LHCN-M2 (cell line): Measurements from ENCODE around the gene C10orf53. TPM values are rescaled to one million over a fixed set of nuclear protein-coding genes. Genes with fewer than 3 reads are reported as not detected.
"Not testable (repeated sequence)": the region's sequence is repeated elsewhere in the genome, so short reads cannot be mapped to it uniquely, and the experiment has no call there.

Experiments used
- DNase-seq: peaks from one replicate; pipeline ENCODE4 v3.0.0-alpha.2; 2012; ENCODE audit warnings: low read depth
- total RNA-seq: library from RNA; depleted of rRNA; stranded (reverse); fragments of >200 nt; gene quantifications from 2 replicates; pipeline ENCODE4 v1.2.3, GENCODE V29; 2014

Gene C10orf53
- total RNA-seq, 1 experiment from 2014 or later: not detected

DNA sequence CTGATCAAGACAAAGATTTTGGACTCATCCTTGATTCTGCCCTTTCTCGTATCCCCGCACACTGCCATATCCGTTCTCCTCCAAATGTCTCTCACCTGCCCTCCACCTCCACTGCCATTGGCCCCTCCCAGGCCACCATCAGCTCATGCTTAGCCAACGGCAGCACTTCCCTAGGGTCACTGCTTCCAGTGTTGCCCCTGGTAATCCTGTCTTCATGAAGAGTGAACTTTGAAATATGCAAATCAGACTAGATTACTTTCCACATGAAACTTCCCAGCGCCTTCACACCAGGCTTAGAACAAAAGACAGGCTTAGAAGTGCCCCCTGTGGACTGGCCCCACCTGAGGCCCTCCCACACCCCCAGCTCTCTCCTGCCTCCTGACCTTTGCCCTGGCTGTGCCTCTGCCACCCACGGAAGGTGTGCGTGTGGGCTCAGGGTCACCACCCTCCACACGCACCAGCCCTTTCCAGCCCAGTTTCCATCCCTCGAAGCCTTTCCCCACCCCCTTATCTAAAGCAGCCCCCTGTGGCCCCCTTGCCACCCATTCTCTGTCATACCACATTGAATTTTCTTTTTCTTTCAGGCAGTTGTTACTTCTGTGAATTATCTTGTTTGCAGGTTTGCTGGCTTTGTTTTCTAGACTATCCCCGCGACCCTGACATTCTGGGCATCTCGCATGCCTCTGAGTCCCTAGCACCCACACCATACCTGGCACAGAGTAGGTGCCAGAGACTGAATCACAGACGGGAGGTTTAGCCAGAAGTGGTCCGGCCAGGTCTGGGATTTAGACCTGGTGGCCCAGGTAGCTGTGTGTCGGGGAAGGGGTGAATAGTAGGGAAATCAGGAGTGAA lies 26.8 kb upstream of the C10orf53 start:
- no peak for DNase-seq

DNA sequence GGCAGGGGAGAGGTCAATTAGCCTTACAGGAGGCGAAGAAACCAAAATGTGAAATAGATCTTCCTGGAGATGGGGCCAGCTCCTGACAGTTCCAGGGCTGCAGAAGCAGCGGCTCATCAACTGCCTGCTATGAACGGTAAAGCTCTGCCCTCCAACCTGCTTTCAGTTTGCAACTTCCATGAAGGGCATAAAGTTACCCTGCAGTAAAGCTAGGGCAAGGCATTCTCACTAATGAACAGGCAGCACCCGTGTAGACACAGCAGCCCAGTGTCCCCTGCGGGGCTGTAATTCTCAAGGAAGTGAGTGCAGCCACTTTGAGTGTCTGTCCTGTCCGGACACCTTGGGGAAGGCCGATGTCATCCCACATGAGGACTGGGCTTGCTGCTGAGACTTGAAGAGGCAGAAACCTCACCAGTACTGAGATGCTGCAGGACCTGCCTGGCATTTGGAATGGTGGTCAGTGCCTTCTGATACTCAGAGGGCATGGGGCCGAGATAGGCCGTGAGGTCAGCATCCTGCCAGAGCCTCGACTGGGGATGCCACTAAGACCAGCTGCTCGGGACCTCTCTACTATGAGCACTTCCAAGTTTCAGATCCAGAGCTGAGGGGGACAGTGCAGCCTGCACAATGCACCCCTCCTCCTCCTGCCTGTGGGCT lies 26.1 kb upstream of the C10orf53 start:
- DNase-seq: no peak

DNA sequence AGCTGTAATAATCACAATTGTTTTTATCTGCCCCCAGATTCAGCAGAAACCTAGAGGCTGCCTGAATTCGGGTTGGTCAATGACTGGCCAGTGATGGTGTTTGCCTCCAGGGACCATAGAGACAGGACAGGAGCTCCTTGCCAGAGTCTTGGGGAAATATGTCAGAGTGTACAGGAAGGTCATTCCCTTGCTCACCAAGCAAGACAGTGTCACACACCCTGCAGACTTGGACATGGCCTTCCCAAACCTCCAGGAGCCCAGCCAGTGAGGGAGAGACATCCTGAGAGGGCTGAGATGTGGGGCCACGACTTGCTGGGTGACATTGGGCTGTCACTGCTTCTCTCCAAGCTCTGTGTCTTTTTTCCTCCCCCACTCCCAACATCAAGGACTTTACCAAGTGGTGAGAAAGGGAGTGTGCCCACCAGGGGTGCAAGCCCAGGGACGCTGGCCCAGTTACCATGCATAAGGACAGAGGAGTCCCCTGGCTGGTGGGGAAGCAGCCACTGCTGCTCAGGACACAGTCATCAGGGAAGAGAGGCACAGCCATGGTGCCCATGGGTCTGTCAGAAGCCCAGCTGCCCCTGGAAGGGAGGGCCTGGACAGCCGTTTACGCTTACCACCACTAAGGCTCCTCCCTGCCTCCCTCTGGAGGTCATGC lies 25.3 kb upstream of the C10orf53 start:
- no peak for DNase-seq

GRCh38 chr10:49655099-49655498 lies 24.4 kb upstream of the C10orf53 start:
- DNase-seq: no peak

DNA sequence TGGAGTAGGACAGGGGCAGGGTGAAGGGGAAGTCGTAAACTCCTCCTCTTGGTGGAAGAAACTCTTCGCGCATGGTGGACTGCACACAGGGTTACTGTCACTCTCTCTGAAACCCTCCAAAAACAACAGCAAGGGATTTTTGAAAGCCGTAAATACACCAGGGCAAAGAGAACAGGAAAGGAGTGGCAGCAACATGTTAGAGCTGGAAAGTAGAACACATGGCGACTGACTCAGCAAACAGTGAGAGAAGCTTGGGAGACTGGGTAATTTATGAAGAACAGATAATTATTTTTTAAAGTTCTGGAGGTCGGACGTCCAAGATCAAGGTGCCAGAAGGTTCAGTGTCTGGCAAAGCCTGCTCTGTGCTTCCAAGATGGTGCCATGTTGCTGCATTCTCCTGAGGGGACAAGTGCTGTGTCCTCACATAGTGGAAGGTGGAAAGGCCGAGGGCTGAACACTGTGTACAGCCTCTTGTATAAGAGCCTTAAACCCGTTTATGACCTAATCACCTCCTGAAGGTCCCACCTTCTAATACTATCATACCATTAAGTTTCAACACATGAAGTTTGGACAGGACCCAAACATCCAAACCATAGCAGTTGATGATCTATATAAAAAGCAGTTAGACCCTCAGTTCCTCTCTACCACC lies 22.5 kb upstream of the C10orf53 start:
- DNase-seq: no peak

GRCh38 chr10:49657606-49658005 lies 21.8 kb upstream of the C10orf53 start:
- DNase-seq: no peak

- DNase-seq: peak; percentile 4
Observed at GRCh38 chr10:49661140-49661856, 18.2 kb upstream of the C10orf53 start.

DNA sequence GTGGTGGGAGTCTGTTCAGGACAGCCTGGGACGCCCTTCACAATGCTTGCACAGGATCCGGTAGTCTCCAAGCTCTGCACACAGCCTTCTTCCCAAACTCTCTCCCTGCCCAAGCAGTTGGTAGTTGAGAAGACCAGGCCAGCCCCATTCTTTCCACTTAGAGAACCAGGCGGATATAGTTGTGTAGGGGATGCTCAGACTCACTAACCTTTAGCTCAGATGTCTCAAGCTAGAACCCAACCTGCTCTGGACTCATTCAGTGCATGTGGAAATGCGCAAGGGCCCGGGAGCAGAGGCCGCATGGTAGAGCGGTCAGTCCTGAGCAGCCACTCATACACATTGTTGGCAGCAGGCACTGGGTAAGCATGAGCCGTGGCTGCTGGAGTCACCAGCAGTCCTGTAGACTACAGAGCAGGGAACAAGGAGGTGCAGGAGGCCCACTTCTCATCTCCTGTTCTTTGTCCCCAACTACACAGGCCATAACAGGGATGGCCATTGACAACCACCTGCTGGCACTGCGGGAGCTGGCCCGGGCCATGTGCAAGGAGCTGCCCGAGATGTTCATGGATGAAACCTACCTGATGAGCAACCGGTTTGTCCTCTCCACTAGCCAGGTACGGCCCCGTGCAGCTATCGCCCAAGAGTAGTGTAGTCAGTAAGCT lies 17.2 kb upstream of the C10orf53 start:
- no peak for DNase-seq

DNA sequence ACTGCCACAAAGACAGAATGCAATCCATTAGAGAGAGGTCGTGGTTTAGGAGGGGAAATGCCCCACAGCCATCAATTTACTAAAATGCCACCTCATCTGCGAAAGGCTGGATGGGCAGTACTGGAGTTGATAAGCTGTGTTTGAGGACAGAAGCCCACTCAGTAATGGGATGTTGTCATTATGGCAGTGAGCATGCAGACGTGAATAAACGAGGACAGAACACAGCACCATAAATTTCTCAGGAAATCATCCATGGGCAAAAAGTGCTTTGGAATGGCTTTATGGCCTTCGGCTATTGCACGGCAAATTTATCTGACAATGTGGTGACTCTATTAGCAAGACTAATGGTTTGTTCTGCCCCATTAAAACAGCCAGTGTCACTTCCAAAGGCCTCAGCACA lies 15.9 kb upstream of the C10orf53 start:
- no peak for DNase-seq

GRCh38 chr10:49664006-49664841 lies 15.2 kb upstream of the C10orf53 start:
- DNase-seq: no peak

- no peak for DNase-seq
Observed at GRCh38 chr10:49664842-49665355, 14.6 kb upstream of the C10orf53 start.

GRCh38 chr10:49666054-49666615 lies 13.3 kb upstream of the C10orf53 start:
- DNase-seq: no peak

DNA sequence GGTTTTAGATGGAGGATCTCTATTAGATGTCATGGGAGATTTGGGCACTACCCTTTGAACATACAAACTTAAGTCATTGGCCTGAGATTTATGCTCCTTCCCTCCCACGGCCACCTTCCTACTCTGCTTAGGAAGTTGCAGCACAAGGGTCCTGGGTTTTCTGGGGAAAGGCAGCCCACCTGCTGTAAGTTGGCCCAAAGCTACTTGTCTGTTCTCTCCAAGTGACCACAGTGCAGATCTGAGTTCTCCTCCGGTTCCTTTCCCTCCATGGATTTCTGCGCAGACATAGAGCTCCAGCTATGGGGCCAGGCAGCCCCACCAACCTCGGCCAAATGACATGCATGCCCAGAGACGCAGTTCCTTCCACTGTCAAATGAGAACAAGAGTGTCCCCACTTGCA lies 12.8 kb upstream of the C10orf53 start:
- no peak for DNase-seq

- DNase-seq: no peak
Observed at GRCh38 chr10:49667991-49668390, 11.5 kb upstream of the C10orf53 start.

GRCh38 chr10:49668684-49669083 lies 10.8 kb upstream of the C10orf53 start:
- DNase-seq: no peak

GRCh38 chr10:49678827-49679479 lies 498 bp upstream of the C10orf53 start:
- DNase-seq: no peak

- DNase-seq: not testable (repeated sequence)
Observed at GRCh38 chr10:49682449-49682848, 3.0 kb downstream of the C10orf53 start.

DNA sequence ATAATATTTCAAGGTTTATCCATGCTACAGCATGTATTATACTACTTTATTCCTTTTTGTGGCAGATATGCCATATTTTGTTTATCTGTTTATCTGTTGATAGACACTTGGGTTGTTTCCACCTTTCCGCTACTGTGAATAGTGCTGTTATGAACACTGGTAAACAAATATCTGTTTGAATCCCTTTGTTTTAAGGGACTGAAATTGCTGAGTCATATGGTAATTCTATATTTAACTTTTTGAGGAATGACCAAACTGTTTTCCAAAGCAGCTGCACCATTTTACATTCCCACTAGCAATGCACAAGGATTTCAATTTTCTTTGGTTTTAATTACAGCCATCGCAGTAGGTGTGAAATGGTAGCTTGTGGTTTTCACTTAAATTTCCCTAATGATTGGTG lies 3.4 kb downstream of the C10orf53 start:
- DNase-seq: no peak

GRCh38 chr10:49686651-49687050 lies 7.2 kb downstream of the C10orf53 start:
- no peak for DNase-seq
